HEK293 (cell line): ENCODE data around the gene RTKN2.
A peak's percentile ranks its signal among the peaks of the same experiment; 100 is the strongest.

Experiments used
- CTCF ChIA-PET: fragments of 350-600 bp; formaldehyde crosslinking; extraction: SDS; loops from one replicate; lab custom pipeline; 2021; ENCODE audit warnings: antibody characterized with exemption; lab: Yijun Ruan, JAX
- POLR2A ChIA-PET: fragments of 300-600 bp; formaldehyde crosslinking; extraction: SDS; loops from one replicate; lab custom pipeline; 2020; ENCODE audit warnings: antibody characterized with exemption, inconsistent platforms; lab: Yijun Ruan, JAX
- H3K27ac ChIP-seq: fragments of 200-500 bp; sonication (Bioruptor generic); 2 replicates; pipeline ENCODE4 v1.5.1; 2014; ENCODE audit warnings: low read depth, low read length, control low read depth, inconsistent platforms; ENCODE audit errors: extremely low read depth
- H3K36me3 ChIP-seq, 2 experiments: fragments of 200-500 bp in 1 of 2; sonication (Bioruptor generic) in 1 of 2; 1 replicate in 1 of 2; 2 replicates in 1 of 2; pipeline ENCODE4 v1.5.1; 2014 to 2017; ENCODE audit warnings: inconsistent platforms in 2 of 2, low read length in 2 of 2; ENCODE audit not compliant: control insufficient read depth in 2 of 2, insufficient read depth in 1 of 2
- H3K4me1 ChIP-seq: fragments of 200-500 bp; sonication (Bioruptor generic); 2 replicates; pipeline ENCODE4 v1.5.1; 2014; ENCODE audit warnings: mild to moderate bottlenecking, low read length, inconsistent platforms; ENCODE audit not compliant: control insufficient read depth, insufficient read depth
- H3K4me3 ChIP-seq: 2 replicates; pipeline ENCODE4 v1.5.1; 2011; ENCODE audit warnings: low read depth, mild to moderate bottlenecking, control low read depth, low read length, moderate library complexity
- H3K9me3 ChIP-seq: fragments of 200-500 bp; sonication (Bioruptor generic); 2 replicates; pipeline ENCODE4 v1.5.1; 2014; ENCODE audit warnings: low read depth, low read length, inconsistent platforms; ENCODE audit not compliant: control insufficient read depth, insufficient read depth
- AEBP2 ChIP-seq: fragments of 450-650 bp; formaldehyde crosslinking; IDR thresholded peaks from 2 replicates; pipeline ENCODE4 v1.5.1; 2016; ENCODE audit warnings: missing biosample characterization, missing genetic modification characterization, borderline replicate concordance
- HOXD13 ChIP-seq: sonication (generic); formaldehyde crosslinking; IDR thresholded peaks from 2 replicates; pipeline ENCODE4 v1.8.0; 2022; ENCODE audit warnings: missing genetic modification reagents, borderline replicate concordance
- KLF16 ChIP-seq: fragments of 450-650 bp; formaldehyde crosslinking; IDR thresholded peaks from 2 replicates; pipeline ENCODE4 v1.5.1; 2017; ENCODE audit warnings: missing biosample characterization, missing genetic modification characterization
- KLF9 ChIP-seq: fragments of 450-650 bp; formaldehyde crosslinking; IDR thresholded peaks from 2 replicates; pipeline ENCODE4 v1.5.1; 2016; ENCODE audit warnings: missing biosample characterization, missing genetic modification characterization, low read depth
- MEIS1 ChIP-seq: sonication (generic); formaldehyde crosslinking; IDR thresholded peaks from 2 replicates; pipeline ENCODE4 v1.8.1; 2022; ENCODE audit warnings: missing genetic modification reagents, mild to moderate bottlenecking, borderline replicate concordance
- PRDM6 ChIP-seq: fragments of 450-650 bp; formaldehyde crosslinking; IDR thresholded peaks from 2 replicates; pipeline ENCODE4 v1.5.1; 2017; ENCODE audit warnings: missing biosample characterization, missing genetic modification characterization
- REST ChIP-seq: fragments of 450-650 bp; formaldehyde crosslinking; IDR thresholded peaks from 2 replicates; pipeline ENCODE4 v1.5.1; 2016; ENCODE audit warnings: missing biosample characterization, missing genetic modification characterization
- SCRT2 ChIP-seq: fragments of 450-650 bp; formaldehyde crosslinking; IDR thresholded peaks from 2 replicates; pipeline ENCODE4 v1.5.1; 2016; ENCODE audit warnings: missing biosample characterization, missing genetic modification characterization
- SP3 ChIP-seq: fragments of 450-650 bp; formaldehyde crosslinking; IDR thresholded peaks from 2 replicates; pipeline ENCODE4 v1.5.1; 2016; ENCODE audit warnings: missing biosample characterization, missing genetic modification characterization
- SP7 ChIP-seq: fragments of 450-650 bp; formaldehyde crosslinking; IDR thresholded peaks from 2 replicates; pipeline ENCODE4 v1.5.1; 2016; ENCODE audit warnings: missing biosample characterization, missing genetic modification characterization
- YY1 ChIP-seq: fragments of 450-650 bp; formaldehyde crosslinking; IDR thresholded peaks from 2 replicates; pipeline ENCODE4 v1.5.1; 2018; ENCODE audit warnings: missing biosample characterization, missing genetic modification characterization
- ZNF302 ChIP-seq: fragments of 450-650 bp; formaldehyde crosslinking; IDR thresholded peaks from 2 replicates; pipeline ENCODE4 v1.5.1; 2016; ENCODE audit warnings: missing biosample characterization, missing genetic modification characterization, low read depth
- ZNF501 ChIP-seq: fragments of 450-650 bp; formaldehyde crosslinking; IDR thresholded peaks from 2 replicates; pipeline ENCODE4 v1.5.1; 2016; ENCODE audit warnings: missing biosample characterization, missing genetic modification characterization
- ZNF530 ChIP-seq: fragments of 450-650 bp; formaldehyde crosslinking; IDR thresholded peaks from 2 replicates; pipeline ENCODE4 v1.5.1; 2016; ENCODE audit warnings: low read depth, missing biosample characterization, missing genetic modification characterization
- ZNF600 ChIP-seq: fragments of 450-650 bp; formaldehyde crosslinking; IDR thresholded peaks from 2 replicates; pipeline ENCODE4 v1.5.1; 2016; ENCODE audit warnings: missing biosample characterization, missing genetic modification characterization
- ZNF670 ChIP-seq: fragments of 450-650 bp; formaldehyde crosslinking; IDR thresholded peaks from 2 replicates; pipeline ENCODE4 v1.5.1; 2016; ENCODE audit warnings: missing biosample characterization, missing genetic modification characterization, low read depth
- ZNF768 ChIP-seq: fragments of 450-650 bp; formaldehyde crosslinking; IDR thresholded peaks from 2 replicates; pipeline ENCODE4 v1.5.1; 2018; ENCODE audit warnings: missing biosample characterization, mild to moderate bottlenecking, missing genetic modification characterization
- ZSCAN23 ChIP-seq: fragments of 450-650 bp; formaldehyde crosslinking; IDR thresholded peaks from 2 replicates; pipeline ENCODE4 v1.5.1; 2016; ENCODE audit warnings: missing biosample characterization, missing genetic modification characterization
- TF ChIP-seq, protein P1 (sequence below): fragments of 450-650 bp; formaldehyde crosslinking; IDR thresholded peaks from 2 replicates; pipeline ENCODE4 v1.5.0; 2017; ENCODE audit warnings: missing biosample characterization, missing genetic modification characterization, borderline replicate concordance

RTKN2 gene

DNA sequence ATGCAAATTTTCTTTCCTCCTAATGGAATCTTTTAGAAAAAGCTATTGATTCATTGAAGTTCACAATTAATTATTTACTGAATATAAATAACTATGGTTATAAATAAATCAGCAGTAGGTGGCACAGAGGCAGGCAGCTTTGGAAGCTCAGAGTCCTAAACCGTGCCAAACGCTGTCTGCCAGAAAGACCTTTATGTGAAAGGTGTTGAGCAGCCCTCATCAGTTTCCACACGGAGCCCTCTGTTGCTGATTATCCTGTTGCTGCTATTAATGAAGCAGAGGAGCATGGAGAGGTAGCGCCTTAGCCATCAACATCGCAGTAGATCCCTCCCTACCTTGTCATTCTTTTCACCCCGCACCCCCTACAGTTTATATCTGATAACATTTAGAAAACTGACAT is 51.0 kb downstream of the RTKN2 start:
- Histone ChIP-seq H3K4me1 (no peaks in the 10 kb centered on the region; the same call in 1 of the 2 replicates), H3K4me3 (no peak overlapping the region), H3K36me3 (no peaks in the 10 kb centered on the region), H3K9me3 (no peaks in the 10 kb centered on the region), H3K27ac (no peak overlapping the region)
- CTCF ChIA-PET: interaction anchor here (1.1 kb wide), 1 partner anchor 168 kb away, joined by 3 read pairs; no protein-coding TSS in a partner anchor
- POLR2A ChIA-PET: no interaction called here
- TF ChIP-seq AEBP2 (tag by site-specific recombination): no peak
- TF ChIP-seq ZNF530 (tag by site-specific recombination): no peak
- TF ChIP-seq SCRT2 (tag by site-specific recombination): no peak
- no peak for TF ChIP-seq ZNF768 (tag by site-specific recombination)
- no peak for TF ChIP-seq KLF16 (tag by site-specific recombination)
- TF ChIP-seq SP7 (tag by site-specific recombination): no peak
- TF ChIP-seq ZNF670: no peak
- TF ChIP-seq YY1 (tag by site-specific recombination): no peak
- TF ChIP-seq, protein P1, sequence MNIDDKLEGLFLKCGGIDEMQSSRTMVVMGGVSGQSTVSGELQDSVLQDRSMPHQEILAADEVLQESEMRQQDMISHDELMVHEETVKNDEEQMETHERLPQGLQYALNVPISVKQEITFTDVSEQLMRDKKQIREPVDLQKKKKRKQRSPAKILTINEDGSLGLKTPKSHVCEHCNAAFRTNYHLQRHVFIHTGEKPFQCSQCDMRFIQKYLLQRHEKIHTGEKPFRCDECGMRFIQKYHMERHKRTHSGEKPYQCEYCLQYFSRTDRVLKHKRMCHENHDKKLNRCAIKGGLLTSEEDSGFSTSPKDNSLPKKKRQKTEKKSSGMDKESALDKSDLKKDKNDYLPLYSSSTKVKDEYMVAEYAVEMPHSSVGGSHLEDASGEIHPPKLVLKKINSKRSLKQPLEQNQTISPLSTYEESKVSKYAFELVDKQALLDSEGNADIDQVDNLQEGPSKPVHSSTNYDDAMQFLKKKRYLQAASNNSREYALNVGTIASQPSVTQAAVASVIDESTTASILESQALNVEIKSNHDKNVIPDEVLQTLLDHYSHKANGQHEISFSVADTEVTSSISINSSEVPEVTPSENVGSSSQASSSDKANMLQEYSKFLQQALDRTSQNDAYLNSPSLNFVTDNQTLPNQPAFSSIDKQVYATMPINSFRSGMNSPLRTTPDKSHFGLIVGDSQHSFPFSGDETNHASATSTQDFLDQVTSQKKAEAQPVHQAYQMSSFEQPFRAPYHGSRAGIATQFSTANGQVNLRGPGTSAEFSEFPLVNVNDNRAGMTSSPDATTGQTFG: no peak
- no peak for TF ChIP-seq ZNF600 (tag by site-specific recombination)
- TF ChIP-seq ZNF302 (tag by site-specific recombination): no peak
- no peak for TF ChIP-seq MEIS1 (CRISPR knock-in tag)
- no peak for TF ChIP-seq SP3 (tag by site-specific recombination)
- no peak for TF ChIP-seq ZSCAN23
- no peak for TF ChIP-seq ZNF501 (tag by site-specific recombination)
- no peak for TF ChIP-seq KLF9 (tag by site-specific recombination)
- TF ChIP-seq REST (tag by site-specific recombination): no peak

GRCh38 chr10:62214364-62214874 is 54.2 kb downstream of the RTKN2 start:
- Histone ChIP-seq H3K9me3 (no peaks in the 10 kb centered on the region), H3K4me3 (no peak overlapping the region), H3K4me1 (no peaks in the 10 kb centered on the region; the same call in 1 of the 2 replicates), H3K36me3 (no peaks in the 10 kb centered on the region; a peak in 1 of 3 replicates), H3K27ac (no peak overlapping the region)
- TF ChIP-seq HOXD13 (no peak), PRDM6 (tag by site-specific recombination) (peak; percentile 51)
- POLR2A ChIA-PET: no interaction called here
- CTCF ChIA-PET: no interaction called here
